Muscle layer of duodenum (tissue), 2 donors: ENCODE results near the gene FSTL1.

ENCODE experiments used
- H3K27ac ChIP-seq: one replicate; pipeline ENCODE4 v1.7.0; 2013; ENCODE audit warnings: mild to moderate bottlenecking, low read length
- H3K27me3 ChIP-seq: one replicate; pipeline ENCODE4 v1.7.0; 2013; ENCODE audit warnings: low read depth, mild to moderate bottlenecking, control low read depth, low read length
- H3K36me3 ChIP-seq, 2 donors: one replicate each; pipeline ENCODE4 v1.7.0; 2013; ENCODE audit warnings: low read length in 2 of 2, control low read depth in 1 of 2, mild to moderate bottlenecking in 1 of 2; ENCODE audit not compliant: insufficient read depth in 2 of 2, control insufficient read depth in 1 of 2
- H3K4me1 ChIP-seq, 2 donors: one replicate each; pipeline ENCODE4 v1.7.0; 2013; ENCODE audit warnings: low read length in 2 of 2, mild to moderate bottlenecking in 2 of 2, control low read depth in 1 of 2, moderate library complexity in 1 of 2; ENCODE audit not compliant: insufficient read depth in 2 of 2, control insufficient read depth in 1 of 2
- H3K4me3 ChIP-seq, 2 donors: one replicate each; pipeline ENCODE4 v1.7.0; 2013; ENCODE audit warnings: low read length in 2 of 2, low read depth in 1 of 2, mild to moderate bottlenecking in 1 of 2
- H3K9me3 ChIP-seq, 2 donors: one replicate each; pipeline ENCODE4 v1.7.0; 2013; ENCODE audit warnings: low read length in 2 of 2, control low read depth in 1 of 2, mild to moderate bottlenecking in 1 of 2; ENCODE audit not compliant: control insufficient read depth in 1 of 2
- donor health status: healthy.

The FSTL1 gene

DNA sequence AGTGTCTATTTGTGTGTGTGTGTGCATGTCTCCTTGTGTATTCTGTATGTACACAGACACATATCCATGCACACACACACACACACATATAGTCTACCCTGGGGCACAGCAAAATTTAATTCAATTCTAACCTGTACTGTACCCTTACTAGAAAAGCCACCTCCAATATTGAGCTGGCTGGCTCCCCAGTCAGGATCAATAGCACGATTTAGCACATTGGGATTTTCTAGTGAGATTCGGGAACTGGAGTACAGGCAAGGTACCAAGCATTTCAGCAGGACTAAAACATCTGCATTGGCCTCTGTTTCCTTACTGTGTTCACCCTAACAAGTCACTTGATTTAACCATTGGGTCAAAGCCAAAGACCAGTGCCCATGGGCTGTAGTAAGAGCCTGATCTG, 13.2 kb downstream of the FSTL1 start:
- Histone ChIP-seq H3K9me3 (no peaks in the 10 kb centered on the region), H3K36me3 (peaks cover 8 to 26% of the 10 kb centered on the region in 2 donors), H3K4me1 (peaks cover 33 to 92% of the 10 kb centered on the region in 2 donors), H3K27ac (peak overlapping the region; percentile 13), H3K4me3 (no peak overlapping the region), H3K27me3 (no peaks in the 10 kb centered on the region)

DNA sequence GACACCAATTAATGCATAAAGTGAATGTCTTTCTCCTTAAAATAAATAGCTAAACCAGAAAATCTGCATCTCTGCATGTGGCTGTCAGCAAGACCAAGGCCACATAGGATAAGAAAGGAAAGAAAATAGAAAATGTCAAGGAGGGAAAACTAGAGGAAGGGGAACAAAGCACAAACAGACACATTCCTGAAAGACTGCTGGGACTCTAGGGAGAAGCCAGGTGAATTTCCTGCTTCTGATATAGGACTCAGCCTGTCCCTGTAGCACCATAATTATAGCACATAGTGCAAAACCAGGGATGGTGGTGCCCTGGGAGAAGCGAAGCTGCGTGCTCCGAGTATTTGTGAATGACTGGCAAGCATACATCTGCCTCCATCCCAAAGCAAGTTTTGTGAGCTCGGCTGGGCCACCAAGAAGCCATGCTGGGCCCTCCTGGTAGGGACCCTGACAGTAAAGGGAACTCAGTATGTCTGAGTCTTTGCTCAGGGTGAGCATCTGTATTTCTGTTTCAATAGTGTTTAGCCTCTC, 14.2 kb downstream of the FSTL1 start:
- Histone ChIP-seq H3K9me3 (no peaks in the 10 kb centered on the region), H3K27ac (peak overlapping the region; percentile 35), H3K4me3 (no peak overlapping the region), H3K4me1 (peaks cover 28 to 92% of the 10 kb centered on the region in 2 donors), H3K36me3 (peaks cover 8 to 26% of the 10 kb centered on the region in 2 donors), H3K27me3 (no peaks in the 10 kb centered on the region)

DNA sequence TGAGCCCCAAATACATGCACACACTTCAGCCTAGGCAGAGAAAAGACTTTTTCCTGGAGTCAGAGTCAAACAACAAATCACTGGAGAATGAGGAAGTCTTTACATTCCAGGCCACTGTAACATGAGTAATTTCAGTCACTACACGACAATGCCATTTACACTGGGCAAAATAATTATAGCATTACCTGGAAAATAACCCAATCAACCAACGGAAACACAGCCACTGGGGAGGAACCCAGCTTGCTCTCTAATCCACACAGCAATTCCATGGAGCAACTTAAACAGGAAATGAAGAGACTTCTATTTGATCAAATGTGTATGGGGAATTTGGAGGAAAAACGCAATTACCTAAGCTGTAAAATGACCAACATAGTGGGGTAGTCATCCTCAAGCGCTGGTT, 15.2 kb downstream of the FSTL1 start:
- no peaks in the 10 kb centered on the region for H3K9me3 ChIP-seq
- peak overlapping the region; percentile 45 for H3K27ac ChIP-seq
- H3K27me3 ChIP-seq = no peaks in the 10 kb centered on the region

DNA sequence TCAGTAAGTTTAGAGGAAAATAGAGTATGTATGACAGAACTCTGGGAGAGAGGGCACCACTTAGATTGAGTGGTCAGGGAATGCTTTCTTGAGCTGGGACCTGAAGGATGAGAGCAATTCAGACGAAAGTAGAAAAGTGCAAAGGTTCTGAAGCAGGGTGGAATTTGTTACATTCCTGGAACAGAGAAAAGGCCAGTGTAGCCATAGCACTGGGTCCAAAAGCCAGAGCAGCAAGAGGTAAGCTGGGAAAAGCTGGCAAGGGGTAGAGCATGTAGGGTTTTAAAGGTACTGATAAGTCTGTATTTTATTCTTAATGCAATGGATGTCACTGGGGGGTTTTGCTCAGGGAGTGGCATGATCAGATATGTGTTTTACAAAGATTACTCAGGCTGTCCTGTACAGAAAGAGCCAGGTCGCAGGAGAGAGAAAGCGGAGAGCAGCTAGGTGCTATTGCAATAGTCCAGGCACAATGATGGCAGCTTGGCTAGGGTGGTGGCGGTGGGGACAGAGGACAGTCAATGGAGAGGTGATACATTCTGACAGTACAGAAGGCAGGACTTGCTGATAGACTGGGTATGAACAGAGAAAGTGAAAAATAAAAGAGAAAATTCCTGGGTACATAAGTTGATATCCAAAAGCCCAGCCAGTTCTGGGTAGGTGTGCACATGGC, 17.0 kb downstream of the FSTL1 start:
- Histone ChIP-seq H3K4me3 (no peak overlapping the region), H3K9me3 (no peaks in the 10 kb centered on the region), H3K4me1 (peaks cover 13 to 89% of the 10 kb centered on the region in 2 donors), H3K27me3 (no peaks in the 10 kb centered on the region), H3K27ac (peak overlapping the region; percentile 1), H3K36me3 (peaks cover 14 to 33% of the 10 kb centered on the region in 2 donors)

More for the DNA sequence above, 15.2 kb downstream of the FSTL1 start:
- peaks cover 19 to 90% of the 10 kb centered on the region in 2 donors for H3K4me1 ChIP-seq
- H3K36me3 ChIP-seq = peaks cover 6 to 22% of the 10 kb centered on the region in 2 donors
- no peak overlapping the region for H3K4me3 ChIP-seq

DNA sequence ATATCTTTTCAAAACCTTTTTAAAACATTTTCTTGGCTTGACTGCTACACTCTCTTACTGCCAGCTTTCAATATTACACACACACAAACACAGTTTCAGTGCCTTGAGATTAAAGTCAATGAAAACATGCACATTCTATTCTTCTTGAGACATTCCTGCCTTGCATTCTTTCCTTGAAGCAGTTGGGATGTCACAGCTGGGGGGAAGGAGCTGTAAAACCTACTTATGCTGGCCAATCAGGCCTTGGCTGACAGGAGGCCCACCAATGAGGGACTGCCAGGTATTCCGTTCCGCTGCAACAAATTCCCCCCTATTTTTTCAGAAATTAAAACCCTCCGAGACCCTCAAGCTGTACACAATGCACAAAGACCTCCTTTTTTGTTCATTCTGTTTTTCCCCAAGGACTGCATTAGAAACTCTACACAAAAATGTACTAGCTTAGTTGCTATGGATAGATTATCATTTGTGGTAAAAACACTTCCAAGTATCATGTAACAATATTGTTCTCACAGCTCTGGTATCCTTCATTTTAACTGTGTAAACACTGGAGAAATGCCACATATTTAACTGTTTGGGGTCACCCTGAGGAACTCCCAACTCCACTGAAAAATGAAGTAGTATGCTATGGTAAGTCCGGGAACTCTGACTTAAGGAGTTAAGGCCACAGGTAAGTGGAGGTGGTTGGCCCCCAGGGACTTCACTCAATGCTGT, 18.5 kb downstream of the FSTL1 start:
- H3K9me3 ChIP-seq = no peaks in the 10 kb centered on the region
- no peaks in the 10 kb centered on the region for H3K27me3 ChIP-seq
- peak overlapping the region; percentile 53 for H3K27ac ChIP-seq
- peaks cover 11 to 37% of the 10 kb centered on the region in 2 donors for H3K36me3 ChIP-seq
- peaks cover 9 to 88% of the 10 kb centered on the region in 2 donors for H3K4me1 ChIP-seq
- no peak overlapping the region for H3K4me3 ChIP-seq

DNA sequence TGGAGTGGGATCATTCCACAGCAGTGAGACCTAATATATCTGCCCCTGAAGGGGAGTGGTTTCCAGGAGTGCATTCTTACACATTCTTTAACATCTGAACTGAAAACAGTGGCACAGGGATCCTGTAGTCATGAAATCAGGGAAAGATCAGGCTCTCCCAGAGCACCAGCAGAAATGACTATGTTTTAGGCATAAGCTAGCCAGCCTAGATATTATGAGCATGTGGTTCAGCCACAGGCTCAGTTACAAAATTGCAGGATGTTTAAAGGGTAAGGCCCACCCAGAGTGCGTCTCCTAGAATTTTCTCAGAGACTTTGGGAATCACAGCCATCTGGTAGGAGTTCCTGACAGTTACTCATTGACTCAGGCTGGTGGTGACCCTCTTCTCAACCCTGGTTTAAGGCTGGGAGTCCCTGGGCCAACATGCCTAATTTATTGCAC, 20.9 kb downstream of the FSTL1 start:
- H3K27ac ChIP-seq = peak overlapping the region; percentile 26
- no peaks in the 10 kb centered on the region for H3K27me3 ChIP-seq
- peaks cover 11 to 32% of the 10 kb centered on the region in 2 donors for H3K36me3 ChIP-seq
- H3K9me3 ChIP-seq = no peaks in the 10 kb centered on the region
- H3K4me1 ChIP-seq = peaks cover 16 to 96% of the 10 kb centered on the region in 2 donors
- no peak overlapping the region for H3K4me3 ChIP-seq

DNA sequence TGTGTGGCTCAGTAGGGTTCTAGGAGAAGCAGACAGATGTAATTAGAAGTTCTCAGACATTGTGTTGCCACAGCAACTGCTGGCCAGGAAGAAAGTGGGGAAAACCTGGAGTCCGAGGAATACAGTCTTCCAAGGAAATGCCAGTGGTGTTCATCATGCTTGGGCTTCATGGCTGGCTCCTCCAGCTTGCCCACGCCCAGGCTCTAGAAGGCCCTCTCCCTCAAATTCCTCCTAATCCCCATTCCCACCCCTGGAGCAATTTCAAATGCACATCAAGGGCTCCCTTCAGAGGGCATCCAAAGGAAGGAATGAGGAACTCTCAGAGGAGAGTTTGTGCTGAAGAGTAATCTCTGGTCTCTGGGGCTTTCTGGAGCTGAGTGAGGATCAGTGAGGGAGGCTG, 21.9 kb downstream of the FSTL1 start:
- peaks cover 16 to 96% of the 10 kb centered on the region in 2 donors for H3K4me1 ChIP-seq
- peaks cover 11 to 27% of the 10 kb centered on the region in 2 donors for H3K36me3 ChIP-seq
- H3K27me3 ChIP-seq = no peaks in the 10 kb centered on the region
- no peak overlapping the region for H3K27ac ChIP-seq
- no peak overlapping the region for H3K4me3 ChIP-seq
- H3K9me3 ChIP-seq = no peaks in the 10 kb centered on the region

DNA sequence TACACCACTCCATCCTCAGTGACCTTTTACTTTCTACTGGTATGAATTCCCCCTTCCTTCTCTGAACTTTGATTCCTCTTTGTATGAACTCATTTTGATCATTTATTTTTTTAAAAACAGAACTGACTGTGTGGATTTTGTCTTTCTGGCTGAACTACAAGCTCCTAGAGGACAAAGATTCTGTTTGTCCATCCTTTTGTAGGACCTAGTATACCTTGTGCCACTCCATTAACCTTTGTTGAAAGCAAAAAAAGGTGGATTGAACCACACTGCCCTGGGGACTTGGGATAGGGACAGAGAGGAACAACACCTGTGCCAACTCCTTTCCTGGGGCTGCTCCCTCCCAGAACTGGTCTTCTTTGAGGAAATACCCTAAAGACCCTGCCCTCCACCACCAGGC, 23.6 kb downstream of the FSTL1 start:
- Histone ChIP-seq H3K4me3 (no peak overlapping the region), H3K27ac (peak overlapping the region; percentile 12)

DNA sequence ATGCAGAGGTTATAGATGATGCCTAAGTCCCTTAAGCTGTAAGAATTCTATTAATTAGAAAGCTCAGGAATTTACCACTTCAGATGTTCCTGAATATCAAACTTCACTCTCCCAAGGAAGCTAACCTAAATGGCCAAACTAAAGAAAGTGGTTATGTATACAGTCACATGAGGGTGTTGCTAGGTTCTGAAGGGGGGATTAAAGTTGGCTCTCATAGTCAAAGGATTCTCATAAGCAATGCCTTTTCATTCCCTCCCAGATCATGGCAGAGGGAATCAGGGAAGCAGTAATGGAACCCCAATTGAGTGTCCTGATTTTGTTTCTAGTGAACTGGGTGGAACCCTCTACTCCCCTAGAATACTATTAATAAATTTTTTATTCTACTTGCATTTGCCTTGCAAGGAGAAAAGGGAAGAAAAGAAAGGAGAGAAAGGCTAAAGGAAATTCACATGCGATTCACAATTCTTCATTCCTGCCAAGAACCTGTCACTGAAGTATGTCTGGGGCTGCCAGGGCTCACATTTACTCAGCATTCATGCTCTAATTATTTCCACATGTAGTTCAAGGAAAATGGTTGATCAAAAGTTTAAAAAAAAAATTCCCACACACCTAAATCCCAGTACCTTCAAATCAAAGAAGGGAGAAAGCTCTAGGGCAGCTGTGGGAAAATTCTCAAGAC, 25.1 kb downstream of the FSTL1 start:
- H3K9me3 ChIP-seq = no peaks in the 10 kb centered on the region
- H3K4me1 ChIP-seq = peaks cover 31 to 97% of the 10 kb centered on the region in 2 donors
- no peak overlapping the region for H3K4me3 ChIP-seq
- peaks cover 11 to 18% of the 10 kb centered on the region in 2 donors for H3K36me3 ChIP-seq
- peak overlapping the region; percentile 77 for H3K27ac ChIP-seq
- H3K27me3 ChIP-seq = no peaks in the 10 kb centered on the region

More for the DNA sequence above, 23.6 kb downstream of the FSTL1 start:
- Histone ChIP-seq H3K9me3 (no peaks in the 10 kb centered on the region), H3K4me1 (peaks cover 17 to 94% of the 10 kb centered on the region in 2 donors), H3K36me3 (peaks cover 11 to 21% of the 10 kb centered on the region in 2 donors), H3K27me3 (no peaks in the 10 kb centered on the region)

DNA sequence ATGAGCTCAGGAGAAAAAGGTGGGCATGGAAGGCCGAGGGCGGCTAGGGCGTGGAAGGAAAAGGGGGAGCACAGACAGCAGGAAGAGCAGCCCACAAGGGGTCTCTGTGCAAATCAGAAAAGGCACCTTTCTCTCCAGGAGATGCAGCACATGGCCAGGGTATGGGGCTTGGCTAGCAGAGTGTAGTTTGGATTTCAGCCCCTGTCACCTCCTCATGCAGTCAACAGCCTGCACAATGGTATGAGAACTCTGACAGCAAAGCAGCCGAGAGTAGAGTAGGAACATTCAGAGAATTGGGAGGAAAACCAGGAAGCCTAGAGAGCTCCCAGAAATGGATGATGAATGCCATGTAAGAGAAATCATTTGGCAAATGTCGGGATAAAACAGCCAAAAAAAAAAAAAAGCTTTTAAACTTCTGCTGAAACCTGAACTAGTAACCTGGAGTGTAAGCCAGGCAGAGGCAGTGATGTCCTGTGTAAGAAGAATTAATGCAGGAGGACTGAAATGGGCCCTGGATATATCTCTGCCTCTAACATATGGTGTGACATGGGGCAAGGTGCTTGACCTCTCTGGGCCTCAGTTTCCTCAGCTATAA, 25.7 kb downstream of the FSTL1 start:
- Histone ChIP-seq H3K4me1 (peaks cover 37 to 98% of the 10 kb centered on the region in 2 donors), H3K36me3 (peaks cover 10 to 12% of the 10 kb centered on the region in 2 donors), H3K9me3 (no peaks in the 10 kb centered on the region), H3K27ac (peak overlapping the region; percentile 77), H3K4me3 (no peak overlapping the region), H3K27me3 (no peaks in the 10 kb centered on the region)
